Measurements from ENCODE around the gene CD247. TPM values are rescaled to one million over a fixed set of nuclear protein-coding genes. Genes with fewer than 3 reads are reported as not detected.

The CD247 gene
- total RNA-seq, 4 donors from 2014 or later = 1.3 to 3.1 (median 1.4) TPM

DNA sequence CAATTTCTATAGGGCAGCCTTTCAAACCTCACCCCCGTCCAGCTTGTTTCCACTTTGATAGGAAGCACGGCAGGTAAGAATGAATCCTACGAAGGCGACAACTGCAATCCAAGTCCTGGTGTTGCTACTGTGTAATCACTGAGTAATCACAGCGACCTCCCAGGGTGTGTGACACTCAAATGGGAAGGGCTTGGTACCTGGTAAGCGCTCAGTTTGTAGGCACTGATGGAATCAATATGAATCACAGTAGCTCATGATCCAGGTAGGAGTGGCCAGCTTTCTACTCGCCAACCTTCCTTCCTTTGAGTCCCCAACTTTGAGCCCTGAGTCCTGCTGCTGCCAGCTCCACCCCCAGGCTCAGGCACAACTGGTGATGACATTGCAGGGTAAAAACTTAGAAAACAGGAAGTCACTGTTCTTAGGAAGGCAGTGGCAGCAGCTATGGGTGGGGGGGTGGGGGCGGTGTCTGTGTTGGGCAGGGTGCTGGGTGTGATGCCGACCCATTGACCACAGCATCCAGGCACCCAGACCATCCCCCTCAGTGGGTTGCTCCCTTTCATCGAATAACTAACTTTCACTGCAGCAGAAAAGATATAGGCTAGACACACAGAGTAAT, 70.7 kb downstream of the CD247 start:
- Histone ChIP-seq H3K9me3 (no peaks in the 10 kb centered on the region), H3K4me3 (replicated peaks in 1 of 3) (no peak overlapping the region), H3K36me3 (no peaks in the 10 kb centered on the region), H3K4me1 (no peaks in the 10 kb centered on the region), H3K27me3 (no peaks in the 10 kb centered on the region), H3K27ac (no peak overlapping the region)
- intact Hi-C loops (cut with DNase I) = loop anchor here (10.0 kb wide), 1 partner anchor 183 kb away; no protein-coding TSS in a partner anchor
- WGBS, 2 donors = 53 to 65% methylated on average over 10 of the region's 10 CpGs
- DNase-seq = no peak
- no peak for TF ChIP-seq CTCF (IDR thresholded peaks at IDR 0.05)
- TF ChIP-seq POLR2A (IDR thresholded peaks at IDR 0.05) = no peak

DNA sequence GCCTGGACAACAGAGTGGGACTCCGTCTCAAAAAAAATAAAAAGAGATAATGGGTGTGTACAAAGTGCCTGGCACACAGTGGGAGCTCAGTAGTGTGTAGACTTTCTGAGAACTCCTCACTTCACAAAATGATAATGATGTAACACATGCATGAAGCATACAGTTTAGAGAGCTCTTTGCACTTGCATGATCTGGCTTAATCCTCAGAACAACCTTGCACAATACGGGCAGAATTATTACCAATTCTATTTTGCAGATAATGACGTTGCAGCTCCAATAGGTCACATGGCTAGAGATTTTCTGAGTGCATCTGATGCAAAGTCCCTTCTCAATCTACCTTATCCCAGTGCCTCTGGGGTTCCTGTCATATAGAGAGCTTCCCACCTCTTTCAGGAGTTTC, 71.4 kb downstream of the CD247 start:
- H3K36me3 ChIP-seq = no peaks in the 10 kb centered on the region
- 77 to 80% methylated on average over 3 of the region's 3 CpGs for WGBS, 2 donors
- intact Hi-C loops (cut with DNase I) = loop anchor here (10.0 kb wide), 1 partner anchor 182 kb away; no protein-coding TSS in a partner anchor
- H3K27me3 ChIP-seq = no peaks in the 10 kb centered on the region
- H3K4me1 ChIP-seq = no peaks in the 10 kb centered on the region
- no peak for DNase-seq
- no peak overlapping the region for H3K4me3 ChIP-seq (replicated peaks in 1 of 3)
- TF ChIP-seq CTCF (IDR thresholded peaks at IDR 0.05) = no peak
- no peak for TF ChIP-seq POLR2A (IDR thresholded peaks at IDR 0.05)
- no peak overlapping the region for H3K27ac ChIP-seq
- no peaks in the 10 kb centered on the region for H3K9me3 ChIP-seq

- intact Hi-C loops (cut with DNase I) = loop anchor here (5.0 to 10.0 kb wide), 3 partner anchors 89 to 376 kb away; no protein-coding TSS in a partner anchor
- H3K36me3 ChIP-seq = no peaks in the 10 kb centered on the region
- H3K27ac ChIP-seq = no peak overlapping the region
- H3K9me3 ChIP-seq = no peaks in the 10 kb centered on the region
- no peak for DNase-seq
- WGBS, 2 donors = 94 to 95% methylated on average over 5 of the region's 5 CpGs
- no peak overlapping the region for H3K4me3 ChIP-seq (replicated peaks in 1 of 3)
- no peak for TF ChIP-seq POLR2A (IDR thresholded peaks at IDR 0.05)
- TF ChIP-seq CTCF (IDR thresholded peaks at IDR 0.05) = no peak
- H3K27me3 ChIP-seq = no peaks in the 10 kb centered on the region
- peaks cover 3 to 6% of the 10 kb centered on the region in 2 donors for H3K4me1 ChIP-seq
Measured at GRCh38 chr1:167443757-167444156, 74.6 kb downstream of the CD247 start.

GRCh38 chr1:167442854-167443565, 75.3 kb downstream of the CD247 start:
- H3K27me3 ChIP-seq = no peaks in the 10 kb centered on the region
- H3K27ac ChIP-seq = no peak overlapping the region
- no peak for DNase-seq
- 88 to 93% methylated on average over 9 of the region's 9 CpGs for WGBS, 2 donors
- H3K36me3 ChIP-seq = no peaks in the 10 kb centered on the region
- H3K4me1 ChIP-seq = peaks cover 3 to 6% of the 10 kb centered on the region in 2 donors
- TF ChIP-seq CTCF (IDR thresholded peaks at IDR 0.05) (no peak), POLR2A (IDR thresholded peaks at IDR 0.05) (no peak)
- no peaks in the 10 kb centered on the region for H3K9me3 ChIP-seq
- intact Hi-C loops (cut with DNase I) = loop anchor here (5.0 to 10.0 kb wide), 3 partner anchors 89 to 376 kb away; no protein-coding TSS in a partner anchor
- no peak overlapping the region for H3K4me3 ChIP-seq (replicated peaks in 1 of 3)

Data from thyroid gland (tissue), 4 donors.